ENCODE data around the gene FIBIN.

DNA sequence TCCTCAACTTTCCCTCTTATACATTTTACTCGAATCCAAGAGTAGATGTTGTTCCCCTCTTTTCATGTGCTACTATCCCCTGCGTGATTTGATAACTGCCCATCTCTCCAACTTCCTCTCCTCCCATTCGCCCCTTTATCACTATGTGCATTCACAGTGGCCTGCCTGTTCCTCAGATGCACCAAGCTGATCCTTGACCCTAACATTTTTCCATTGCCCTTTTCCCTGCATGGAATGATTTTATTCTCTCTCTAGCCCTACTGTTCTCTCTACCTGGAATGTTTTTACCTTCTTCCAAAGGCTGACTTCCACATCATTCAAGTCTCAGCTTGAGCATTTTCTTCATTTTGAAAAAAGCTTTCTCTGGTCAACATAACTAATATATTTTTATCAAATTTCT, 31.0 kb downstream of the FIBIN start:
- TF ChIP-seq CTCF (conservative IDR thresholded peaks at IDR 0.05), result no peak
- TF ChIP-seq ZFX (IDR thresholded peaks at IDR 0.05), result no peak
